Astrocyte (in vitro differentiated cells and primary cell): ENCODE results near the gene DLX3. TPM values are rescaled to one million over a fixed set of nuclear protein-coding genes. Genes with fewer than 3 reads are reported as not detected.

Experiments
- DNase-seq: peaks from one replicate; pipeline ENCODE4 v3.0.0-alpha.2; 2010; ENCODE audit warnings: low read depth
- FAIRE-seq: peaks from 2 replicates; lab custom pipeline; 2011; peaks lifted over from hg19 to GRCh38; lab: Jason Lieb, UNC
- H2AFZ ChIP-seq: 2 replicates; pipeline ENCODE4 v1.6.0; 2012; ENCODE audit warnings: low read depth, low read length, inconsistent platforms
- H3K27ac ChIP-seq: 2 replicates; pipeline ENCODE4 v1.5.1; 2011; ENCODE audit warnings: low read depth, low read length, inconsistent platforms
- H3K27me3 ChIP-seq: 2 replicates; pipeline ENCODE4 v1.6.0; 2011; ENCODE audit warnings: low read length, inconsistent platforms; ENCODE audit not compliant: insufficient read depth
- H3K36me3 ChIP-seq: 2 replicates; pipeline ENCODE4 v1.5.1; 2011; ENCODE audit warnings: low read length, inconsistent platforms; ENCODE audit not compliant: insufficient read depth
- H3K4me1 ChIP-seq: 2 replicates; pipeline ENCODE4 v1.5.1; 2011; ENCODE audit warnings: low read length, inconsistent platforms; ENCODE audit not compliant: insufficient read depth
- H3K4me2 ChIP-seq: 2 replicates; pipeline ENCODE4 v1.6.0; 2012; ENCODE audit warnings: low read length, inconsistent platforms
- H3K4me3 ChIP-seq: 2 replicates; pipeline ENCODE4 v1.5.1; 2011; ENCODE audit warnings: low read depth, mild to moderate bottlenecking, low read length, inconsistent platforms; ENCODE audit not compliant: insufficient read depth
- H3K79me2 ChIP-seq: 2 replicates; pipeline ENCODE4 v1.6.0; 2012; ENCODE audit warnings: mild to moderate bottlenecking, low read length, inconsistent platforms; ENCODE audit not compliant: insufficient read depth
- H3K9ac ChIP-seq: 2 replicates; pipeline ENCODE4 v1.6.0; 2012; ENCODE audit warnings: mild to moderate bottlenecking, low read length, inconsistent platforms
- H3K9me3 ChIP-seq: 2 replicates; pipeline ENCODE4 v1.5.1; 2012; ENCODE audit warnings: low read depth, mild to moderate bottlenecking, low read length, inconsistent platforms; ENCODE audit not compliant: insufficient read depth
- H4K20me1 ChIP-seq: 2 replicates; pipeline ENCODE4 v1.6.0; 2012; ENCODE audit warnings: low read length, inconsistent platforms; ENCODE audit not compliant: insufficient read depth
- H3K27ac Mint-ChIP-seq: one replicate; pipeline ENCODE4 v1.8.0; 2021; ENCODE audit warnings: mild to moderate bottlenecking, mixed read lengths; ENCODE audit not compliant: unreplicated experiment
- H3K27me3 Mint-ChIP-seq: one replicate; pipeline ENCODE4 v1.8.0; 2021; ENCODE audit warnings: low read depth, mixed read lengths; ENCODE audit not compliant: unreplicated experiment
- H3K36me3 Mint-ChIP-seq: one replicate; pipeline ENCODE4 v1.8.0; 2021; ENCODE audit warnings: low read depth, mixed read lengths; ENCODE audit not compliant: unreplicated experiment
- H3K4me1 Mint-ChIP-seq: one replicate; pipeline ENCODE4 v1.8.0; 2021; ENCODE audit warnings: low read depth, mixed read lengths; ENCODE audit not compliant: unreplicated experiment
- H3K4me3 Mint-ChIP-seq: one replicate; pipeline ENCODE4 v1.8.0; 2021; ENCODE audit warnings: mild to moderate bottlenecking, moderate library complexity, mixed read lengths; ENCODE audit not compliant: unreplicated experiment
- H3K9me3 Mint-ChIP-seq: one replicate; pipeline ENCODE4 v1.8.0; 2021; ENCODE audit warnings: mild to moderate bottlenecking, mixed read lengths; ENCODE audit not compliant: unreplicated experiment
- CTCF ChIP-seq: IDR thresholded peaks from 2 replicates; pipeline ENCODE4 v1.5.1; 2011; ENCODE audit warnings: low read depth, mild to moderate bottlenecking, inconsistent platforms, low read length, moderate library complexity; ENCODE audit not compliant: insufficient read depth
- EZH2 ChIP-seq: IDR thresholded peaks from 2 replicates; pipeline ENCODE4 v1.6.1; 2012; ENCODE audit warnings: mild to moderate bottlenecking, low read length, inconsistent platforms; ENCODE audit not compliant: insufficient read depth
- total RNA-seq: library from RNA; stranded (reverse); gene quantifications from 2 replicates; pipeline ENCODE4 v1.2.1, GENCODE V29; 2021

DLX3 gene
- total RNA-seq, 1 donor from 2014 or later: 1.00 TPM

DNA sequence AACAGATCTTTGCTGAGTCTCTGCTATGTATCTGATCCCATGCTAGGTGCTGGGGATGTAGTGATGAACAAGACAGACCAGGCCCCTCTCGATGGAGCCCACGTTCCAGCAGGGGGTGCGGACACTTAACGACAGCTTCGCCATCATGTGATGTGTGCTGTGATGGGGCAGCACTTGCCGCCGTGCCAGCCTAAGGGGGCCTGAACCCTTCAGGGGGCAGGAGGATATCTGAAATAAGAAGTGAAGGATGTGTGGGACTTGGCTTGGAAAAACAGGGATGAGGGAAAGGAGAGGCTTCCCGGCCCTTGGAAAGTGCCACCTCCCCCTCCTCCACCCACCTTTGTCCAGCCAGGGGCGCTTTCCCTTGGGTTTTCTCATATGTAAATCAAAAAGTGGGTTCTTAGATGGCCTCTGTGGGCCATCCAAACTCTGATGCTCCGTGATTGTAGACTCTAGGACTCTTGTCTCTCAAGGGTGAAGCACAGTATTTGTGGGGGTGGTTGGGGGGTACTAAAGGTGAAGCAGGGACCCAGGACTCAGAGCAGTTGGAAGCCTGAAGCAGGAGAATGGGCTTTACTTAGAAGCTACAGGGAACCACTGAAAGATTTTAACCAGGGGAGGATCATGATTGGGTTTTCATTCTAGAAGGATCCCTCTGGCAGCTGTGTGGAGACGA lies 4.0 kb upstream of the DLX3 start:
- Histone ChIP-seq H3K27me3 (peaks cover 60% of the 10 kb centered on the region), H3K36me3 (no peaks in the 10 kb centered on the region), H2AFZ (no peak overlapping the region), H3K4me2 (no peak overlapping the region), H3K9ac (no peak overlapping the region), H3K79me2 (no peaks in the 10 kb centered on the region), H3K9me3 (peaks cover 3% of the 10 kb centered on the region), H4K20me1 (peaks cover 12% of the 10 kb centered on the region), H3K4me1 (peaks cover 9% of the 10 kb centered on the region), H3K27ac (no peak overlapping the region), H3K4me3 (no peak overlapping the region)
- Mint-ChIP-seq H3K9me3 (peaks cover 3% of the 10 kb centered on the region), H3K4me3 (no peak overlapping the region), H3K27me3 (peaks cover 67% of the 10 kb centered on the region), H3K4me1 (peaks cover 10% of the 10 kb centered on the region), H3K36me3 (peaks cover 2% of the 10 kb centered on the region), H3K27ac (no peak overlapping the region)
- TF ChIP-seq CTCF (no peak), EZH2 (no peak)
- FAIRE-seq (no peak), DNase-seq (no peak)

DNA sequence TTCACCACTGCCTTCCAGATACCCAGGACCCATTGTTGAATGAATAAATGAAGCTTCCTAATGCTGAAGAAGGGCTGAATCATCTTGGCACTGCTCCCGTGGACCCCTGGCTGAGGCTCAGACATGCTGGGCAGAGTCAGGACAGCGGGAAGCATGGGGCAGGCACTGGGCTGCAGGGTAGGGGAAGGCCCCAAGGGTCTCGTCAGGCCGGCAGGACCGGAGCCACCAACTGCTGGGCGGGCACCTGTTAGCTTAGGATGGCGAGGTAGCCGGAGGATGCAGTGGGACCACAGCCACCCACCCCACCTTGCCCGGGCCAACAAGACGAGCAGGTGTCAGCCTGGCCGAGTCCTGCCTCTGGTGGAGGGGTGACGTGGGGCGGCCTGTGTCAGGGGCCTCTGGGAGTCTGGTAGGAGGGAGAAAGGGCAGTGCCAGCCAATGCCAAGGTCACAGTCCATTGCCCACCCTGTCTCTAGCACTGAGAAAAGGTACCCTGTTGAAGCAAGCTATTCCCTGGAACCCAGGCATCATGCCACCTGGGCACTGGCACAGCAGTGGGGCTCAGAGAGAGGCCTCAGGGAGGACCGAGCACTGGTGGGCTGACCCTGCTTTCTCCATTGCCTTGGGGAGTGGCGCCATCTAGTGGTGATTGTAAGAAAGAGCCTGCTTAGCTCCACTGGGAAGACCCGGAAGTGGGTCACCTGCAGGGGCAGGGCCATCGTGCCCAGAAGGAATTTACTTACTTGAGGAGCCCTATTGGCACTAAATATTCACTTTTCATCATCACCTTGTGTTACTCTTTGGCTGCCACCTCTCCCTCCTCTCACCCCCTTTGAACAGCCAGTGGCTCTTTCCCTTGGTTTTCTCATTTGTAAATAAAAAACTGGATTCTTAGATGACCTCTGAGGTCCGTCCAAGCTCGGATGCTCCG lies 3.0 kb upstream of the DLX3 start:
- peaks cover 66% of the 10 kb centered on the region for H3K27me3 ChIP-seq
- no peaks in the 10 kb centered on the region for H3K79me2 ChIP-seq
- no peak overlapping the region for H2AFZ ChIP-seq
- H3K4me1 Mint-ChIP-seq: peaks cover 10% of the 10 kb centered on the region
- no peak overlapping the region for H3K27ac ChIP-seq
- H3K36me3 Mint-ChIP-seq: peaks cover 4% of the 10 kb centered on the region
- peaks cover 17% of the 10 kb centered on the region for H3K4me1 ChIP-seq
- peak; percentile 53 for DNase-seq
- peaks cover 70% of the 10 kb centered on the region for H3K27me3 Mint-ChIP-seq
- peaks cover 14% of the 10 kb centered on the region for H4K20me1 ChIP-seq
- no peak overlapping the region for H3K4me3 Mint-ChIP-seq
- peaks cover 3% of the 10 kb centered on the region for H3K9me3 Mint-ChIP-seq
- no peak overlapping the region for H3K27ac Mint-ChIP-seq
- no peak overlapping the region for H3K4me2 ChIP-seq
- peaks cover 3% of the 10 kb centered on the region for H3K9me3 ChIP-seq
- TF ChIP-seq EZH2 (no peak), CTCF (peak; percentile 87)
- H3K4me3 ChIP-seq: no peak overlapping the region
- FAIRE-seq: no peak
- H3K9ac ChIP-seq: no peak overlapping the region
- H3K36me3 ChIP-seq: no peaks in the 10 kb centered on the region
